GM23338 (cell line): ENCODE results near the gene RAB34. TPM values are rescaled to one million over a fixed set of nuclear protein-coding genes. Genes with fewer than 3 reads are reported as not detected.
A peak's percentile ranks its signal among the peaks of the same experiment; 100 is the strongest.

ENCODE experiments used
- ATAC-seq: fragments of 200-7000 bp; cut with Tn5 transposase; 3 replicates; pipeline ENCODE4 v1.9.1; 2020
- DNase-seq: peaks from one replicate; pipeline ENCODE4 v3.0.0-alpha.2; 2015; ENCODE audit warnings: low spot score
- H2AFZ ChIP-seq: fragments of 200-600 bp; sonication (generic); 2 replicates; pipeline ENCODE4 v1.8.0; 2016; ENCODE audit warnings: antibody characterized with exemption, mild to moderate bottlenecking, moderate library complexity
- H3F3A ChIP-seq: fragments of 200-600 bp; sonication (generic); replicated peaks from 2 replicates; pipeline ENCODE4 v1.8.0; 2017; ENCODE audit warnings: antibody characterized with exemption, mixed run types, low read depth
- H3K27ac ChIP-seq: fragments of 200-600 bp; sonication (generic); 2 replicates; pipeline ENCODE4 v1.6.1; 2016; ENCODE audit warnings: low read depth
- H3K27me3 ChIP-seq: fragments of 200-600 bp; sonication (generic); 2 replicates; pipeline ENCODE4 v1.8.0; 2016; ENCODE audit warnings: mild to moderate bottlenecking, mixed run types, moderate library complexity; ENCODE audit not compliant: insufficient read depth
- H3K36me3 ChIP-seq: fragments of 200-600 bp; sonication (generic); 2 replicates; pipeline ENCODE4 v1.8.0; 2016; ENCODE audit warnings: mild to moderate bottlenecking; ENCODE audit not compliant: insufficient read depth
- H3K4me1 ChIP-seq: fragments of 200-600 bp; sonication (generic); 2 replicates; pipeline ENCODE4 v1.8.0; 2016; ENCODE audit warnings: mild to moderate bottlenecking, moderate library complexity; ENCODE audit not compliant: insufficient read depth
- H3K4me2 ChIP-seq: fragments of 200-600 bp; sonication (generic); 2 replicates; pipeline ENCODE4 v1.7.1; 2017; ENCODE audit warnings: mixed run types
- H3K4me3 ChIP-seq: fragments of 200-600 bp; sonication (generic); 2 replicates; pipeline ENCODE4 v1.6.1; 2016; ENCODE audit warnings: mixed run types
- H3K79me2 ChIP-seq: fragments of 200-600 bp; sonication (generic); replicated peaks from 2 replicates; pipeline ENCODE4 v1.8.0; 2017; ENCODE audit warnings: mild to moderate bottlenecking; ENCODE audit not compliant: insufficient read depth
- H3K9me2 ChIP-seq: fragments of 200-600 bp; sonication (generic); 2 replicates; pipeline ENCODE4 v1.8.0; 2017; ENCODE audit not compliant: insufficient read depth
- H4K20me1 ChIP-seq: fragments of 200-600 bp; sonication (generic); replicated peaks from 2 replicates; pipeline ENCODE4 v1.8.0; 2017; ENCODE audit warnings: mild to moderate bottlenecking; ENCODE audit not compliant: insufficient read depth
- H3K27ac Mint-ChIP-seq: 2 replicates; pipeline ENCODE4 v1.8.0; 2020; ENCODE audit warnings: inconsistent platforms, mild to moderate bottlenecking, moderate library complexity, mixed read lengths
- H3K27me3 Mint-ChIP-seq: 3 replicates; pipeline ENCODE4 v1.8.0; 2022; ENCODE audit warnings: low read depth, mild to moderate bottlenecking, moderate library complexity, mixed read lengths, inconsistent platforms; ENCODE audit not compliant: insufficient read depth, poor library complexity
- H3K36me3 Mint-ChIP-seq: 3 replicates; pipeline ENCODE4 v1.8.0; 2021; ENCODE audit warnings: low read depth, mild to moderate bottlenecking, inconsistent platforms, moderate library complexity, mixed read lengths
- H3K4me1 Mint-ChIP-seq: 3 replicates; pipeline ENCODE4 v1.8.0; 2020; ENCODE audit warnings: mild to moderate bottlenecking, inconsistent platforms, mixed read lengths
- H3K4me3 Mint-ChIP-seq: 3 replicates; pipeline ENCODE4 v1.8.0; 2021; ENCODE audit warnings: moderate library complexity, mild to moderate bottlenecking, inconsistent platforms, mixed read lengths
- H3K9me3 Mint-ChIP-seq: 3 replicates; pipeline ENCODE4 v1.8.0; 2020; ENCODE audit warnings: moderate library complexity, mild to moderate bottlenecking, inconsistent platforms, mixed read lengths
- CREB1 ChIP-seq: fragments of 250-450 bp; sonication (Bioruptor Pico); IDR thresholded peaks from 2 replicates; pipeline ENCODE4 v1.5.0; 2020; ENCODE audit warnings: low read depth, mild to moderate bottlenecking, moderate library complexity
- CTCF ChIP-seq, 2 experiments: fragments of 200-600 bp in 1 of 2; sonication (generic) in 1 of 2; conservative IDR thresholded peaks; 2 replicates each; pipeline versions ENCODE4 v1.5.1 to v1.6.1; 2016 to 2017; ENCODE audit warnings: antibody characterized with exemption in 2 of 2, low read depth in 2 of 2, mild to moderate bottlenecking in 2 of 2, moderate library complexity in 1 of 2
- EZH2 ChIP-seq: fragments of 200-600 bp; sonication (generic); IDR thresholded peaks from one replicate; pipeline ENCODE4 v1.8.0; 2017; ENCODE audit warnings: antibody characterized with exemption, mild to moderate bottlenecking, low read depth; ENCODE audit not compliant: unreplicated experiment
- EZH2phosphoT487 ChIP-seq: fragments of 200-600 bp; sonication (generic); IDR thresholded peaks from one replicate; pipeline ENCODE4 v1.8.1; 2018; ENCODE audit warnings: antibody characterized with exemption; ENCODE audit not compliant: unreplicated experiment
- NANOG ChIP-seq: IDR thresholded peaks from 2 replicates; pipeline ENCODE4 v1.6.1; 2016; ENCODE audit warnings: antibody characterized with exemption, borderline replicate concordance
- POLR2AphosphoS5 ChIP-seq: IDR thresholded peaks from 2 replicates; pipeline ENCODE4 v1.6.1; 2016; ENCODE audit warnings: antibody characterized with exemption, low read depth
- ZNF114 ChIP-seq: fragments of 250-450 bp; sonication (Bioruptor Pico); IDR thresholded peaks from 2 replicates; pipeline ENCODE4 v1.5.0; 2020; ENCODE audit warnings: mild to moderate bottlenecking, moderate library complexity
- ZNF331 ChIP-seq: fragments of 250-450 bp; sonication (Bioruptor Pico); IDR thresholded peaks from 2 replicates; pipeline ENCODE4 v1.5.0; 2020; ENCODE audit warnings: low read depth, mild to moderate bottlenecking, moderate library complexity
- polyA plus RNA-seq: library from polyadenylated mRNA; unstranded; fragments of >200 nt; fragmentation: Nextera tagmentation; extraction: Ambion mirVana; gene quantifications from 2 replicates; pipeline ENCODE4 v1.2.1, GENCODE V29; 2016
- total RNA-seq: library from RNA; depleted of rRNA; stranded (reverse); fragments of >200 nt; shearing (Covaris generic); gene quantifications from 2 replicates; pipeline ENCODE4 v1.2.3, GENCODE V29; 2014
- TF ChIP-seq, protein P1 (sequence below): IDR thresholded peaks from 2 replicates; pipeline ENCODE4 v1.6.1; 2016; ENCODE audit warnings: antibody characterized with exemption
- TF ChIP-seq, protein P2 (sequence below): fragments of 250-450 bp; sonication (Bioruptor Pico); IDR thresholded peaks from 2 replicates; pipeline ENCODE4 v1.5.0; 2020; ENCODE audit warnings: mild to moderate bottlenecking, moderate library complexity

The RAB34 gene
- total and polyA plus RNA-seq, 2 experiments from 2014 or later, result 184 to 394 TPM

DNA sequence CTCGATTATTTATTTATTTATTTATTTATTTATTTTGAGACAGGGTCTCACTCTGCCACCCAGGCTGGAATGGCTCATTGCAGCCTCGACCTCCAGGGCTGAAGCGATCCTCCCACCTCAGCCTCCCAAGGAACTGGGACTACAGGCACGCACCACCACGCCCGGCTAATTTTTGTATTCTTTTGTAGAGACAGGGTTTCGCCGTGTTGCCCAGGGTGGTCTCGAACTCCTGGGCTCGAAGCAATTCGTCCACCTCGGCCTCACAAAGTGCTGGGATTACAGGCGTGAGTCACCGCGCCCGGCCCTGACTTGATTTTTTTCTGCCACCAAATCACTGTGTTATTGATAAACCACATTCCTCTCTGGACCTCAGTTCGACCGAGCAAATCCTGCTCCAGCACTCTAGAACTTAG, 1.4 kb upstream of the RAB34 start:
- H3K27me3 ChIP-seq, result no peaks in the 10 kb centered on the region
- peak overlapping the region; percentile 98 for H3K4me3 ChIP-seq
- H3K9me2 ChIP-seq, result no peaks in the 10 kb centered on the region
- no peak for DNase-seq
- Mint-ChIP-seq H3K27me3 (peaks cover 28% of the 10 kb centered on the region), H3K27ac (peak overlapping the region; percentile 100), H3K4me1 (peaks cover 58% of the 10 kb centered on the region), H3K9me3 (peaks cover 5% of the 10 kb centered on the region), H3K36me3 (peaks cover 68% of the 10 kb centered on the region), H3K4me3 (peak overlapping the region; percentile 100)
- H3K36me3 ChIP-seq, result peaks cover 43% of the 10 kb centered on the region
- H3K4me1 ChIP-seq, result peaks cover 39% of the 10 kb centered on the region
- TF ChIP-seq CTCF (conservative IDR thresholded peaks at IDR 0.05; ENCODE audit: low read depth in 2 of 2) (no peak), EZH2 (no peak), ZNF114 (CRISPR knock-in tag) (no peak), CREB1 (CRISPR knock-in tag) (no peak)
- TF ChIP-seq, protein P1, sequence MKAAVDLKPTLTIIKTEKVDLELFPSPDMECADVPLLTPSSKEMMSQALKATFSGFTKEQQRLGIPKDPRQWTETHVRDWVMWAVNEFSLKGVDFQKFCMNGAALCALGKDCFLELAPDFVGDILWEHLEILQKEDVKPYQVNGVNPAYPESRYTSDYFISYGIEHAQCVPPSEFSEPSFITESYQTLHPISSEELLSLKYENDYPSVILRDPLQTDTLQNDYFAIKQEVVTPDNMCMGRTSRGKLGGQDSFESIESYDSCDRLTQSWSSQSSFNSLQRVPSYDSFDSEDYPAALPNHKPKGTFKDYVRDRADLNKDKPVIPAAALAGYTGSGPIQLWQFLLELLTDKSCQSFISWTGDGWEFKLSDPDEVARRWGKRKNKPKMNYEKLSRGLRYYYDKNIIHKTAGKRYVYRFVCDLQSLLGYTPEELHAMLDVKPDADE, result no peak
- no peak for ATAC-seq
- peak overlapping the region; percentile 98 for H3K27ac ChIP-seq
- peaks cover 31% of the 10 kb centered on the region for H4K20me1 ChIP-seq
- H2AFZ ChIP-seq, result no peak overlapping the region
- H3K79me2 ChIP-seq, result peaks cover 57% of the 10 kb centered on the region
- H3F3A ChIP-seq, result peaks cover 56% of the 10 kb centered on the region
- peak overlapping the region; percentile 84 for H3K4me2 ChIP-seq

GRCh38 chr17:28718333-28719020, 809 bp upstream of the RAB34 start:
- H3K27ac ChIP-seq, result peak overlapping the region; percentile 98
- Mint-ChIP-seq H3K27ac (peak overlapping the region; percentile 97), H3K4me1 (peaks cover 53% of the 10 kb centered on the region), H3K4me3 (peak overlapping the region; percentile 100), H3K27me3 (peaks cover 30% of the 10 kb centered on the region), H3K9me3 (peaks cover 5% of the 10 kb centered on the region), H3K36me3 (peaks cover 67% of the 10 kb centered on the region)
- H3K4me2 ChIP-seq, result peak overlapping the region; percentile 84
- no peak overlapping the region for H2AFZ ChIP-seq
- H3K9me2 ChIP-seq, result no peaks in the 10 kb centered on the region
- peaks cover 42% of the 10 kb centered on the region for H3K36me3 ChIP-seq
- no peaks in the 10 kb centered on the region for H3K27me3 ChIP-seq
- H3K4me1 ChIP-seq, result peaks cover 34% of the 10 kb centered on the region
- DNase-seq (peak; percentile 68), ATAC-seq (peak; percentile 5)
- peaks cover 31% of the 10 kb centered on the region for H4K20me1 ChIP-seq
- peaks cover 54% of the 10 kb centered on the region for H3K79me2 ChIP-seq
- peaks cover 56% of the 10 kb centered on the region for H3F3A ChIP-seq
- peak overlapping the region; percentile 98 for H3K4me3 ChIP-seq
- TF ChIP-seq, protein P1, result peak; percentile 63; the same call in 1 of the 2 replicates
- no peak for TF ChIP-seq EZH2phosphoT487
- no peak for TF ChIP-seq CREB1 (CRISPR knock-in tag)
- TF ChIP-seq, protein P2, sequence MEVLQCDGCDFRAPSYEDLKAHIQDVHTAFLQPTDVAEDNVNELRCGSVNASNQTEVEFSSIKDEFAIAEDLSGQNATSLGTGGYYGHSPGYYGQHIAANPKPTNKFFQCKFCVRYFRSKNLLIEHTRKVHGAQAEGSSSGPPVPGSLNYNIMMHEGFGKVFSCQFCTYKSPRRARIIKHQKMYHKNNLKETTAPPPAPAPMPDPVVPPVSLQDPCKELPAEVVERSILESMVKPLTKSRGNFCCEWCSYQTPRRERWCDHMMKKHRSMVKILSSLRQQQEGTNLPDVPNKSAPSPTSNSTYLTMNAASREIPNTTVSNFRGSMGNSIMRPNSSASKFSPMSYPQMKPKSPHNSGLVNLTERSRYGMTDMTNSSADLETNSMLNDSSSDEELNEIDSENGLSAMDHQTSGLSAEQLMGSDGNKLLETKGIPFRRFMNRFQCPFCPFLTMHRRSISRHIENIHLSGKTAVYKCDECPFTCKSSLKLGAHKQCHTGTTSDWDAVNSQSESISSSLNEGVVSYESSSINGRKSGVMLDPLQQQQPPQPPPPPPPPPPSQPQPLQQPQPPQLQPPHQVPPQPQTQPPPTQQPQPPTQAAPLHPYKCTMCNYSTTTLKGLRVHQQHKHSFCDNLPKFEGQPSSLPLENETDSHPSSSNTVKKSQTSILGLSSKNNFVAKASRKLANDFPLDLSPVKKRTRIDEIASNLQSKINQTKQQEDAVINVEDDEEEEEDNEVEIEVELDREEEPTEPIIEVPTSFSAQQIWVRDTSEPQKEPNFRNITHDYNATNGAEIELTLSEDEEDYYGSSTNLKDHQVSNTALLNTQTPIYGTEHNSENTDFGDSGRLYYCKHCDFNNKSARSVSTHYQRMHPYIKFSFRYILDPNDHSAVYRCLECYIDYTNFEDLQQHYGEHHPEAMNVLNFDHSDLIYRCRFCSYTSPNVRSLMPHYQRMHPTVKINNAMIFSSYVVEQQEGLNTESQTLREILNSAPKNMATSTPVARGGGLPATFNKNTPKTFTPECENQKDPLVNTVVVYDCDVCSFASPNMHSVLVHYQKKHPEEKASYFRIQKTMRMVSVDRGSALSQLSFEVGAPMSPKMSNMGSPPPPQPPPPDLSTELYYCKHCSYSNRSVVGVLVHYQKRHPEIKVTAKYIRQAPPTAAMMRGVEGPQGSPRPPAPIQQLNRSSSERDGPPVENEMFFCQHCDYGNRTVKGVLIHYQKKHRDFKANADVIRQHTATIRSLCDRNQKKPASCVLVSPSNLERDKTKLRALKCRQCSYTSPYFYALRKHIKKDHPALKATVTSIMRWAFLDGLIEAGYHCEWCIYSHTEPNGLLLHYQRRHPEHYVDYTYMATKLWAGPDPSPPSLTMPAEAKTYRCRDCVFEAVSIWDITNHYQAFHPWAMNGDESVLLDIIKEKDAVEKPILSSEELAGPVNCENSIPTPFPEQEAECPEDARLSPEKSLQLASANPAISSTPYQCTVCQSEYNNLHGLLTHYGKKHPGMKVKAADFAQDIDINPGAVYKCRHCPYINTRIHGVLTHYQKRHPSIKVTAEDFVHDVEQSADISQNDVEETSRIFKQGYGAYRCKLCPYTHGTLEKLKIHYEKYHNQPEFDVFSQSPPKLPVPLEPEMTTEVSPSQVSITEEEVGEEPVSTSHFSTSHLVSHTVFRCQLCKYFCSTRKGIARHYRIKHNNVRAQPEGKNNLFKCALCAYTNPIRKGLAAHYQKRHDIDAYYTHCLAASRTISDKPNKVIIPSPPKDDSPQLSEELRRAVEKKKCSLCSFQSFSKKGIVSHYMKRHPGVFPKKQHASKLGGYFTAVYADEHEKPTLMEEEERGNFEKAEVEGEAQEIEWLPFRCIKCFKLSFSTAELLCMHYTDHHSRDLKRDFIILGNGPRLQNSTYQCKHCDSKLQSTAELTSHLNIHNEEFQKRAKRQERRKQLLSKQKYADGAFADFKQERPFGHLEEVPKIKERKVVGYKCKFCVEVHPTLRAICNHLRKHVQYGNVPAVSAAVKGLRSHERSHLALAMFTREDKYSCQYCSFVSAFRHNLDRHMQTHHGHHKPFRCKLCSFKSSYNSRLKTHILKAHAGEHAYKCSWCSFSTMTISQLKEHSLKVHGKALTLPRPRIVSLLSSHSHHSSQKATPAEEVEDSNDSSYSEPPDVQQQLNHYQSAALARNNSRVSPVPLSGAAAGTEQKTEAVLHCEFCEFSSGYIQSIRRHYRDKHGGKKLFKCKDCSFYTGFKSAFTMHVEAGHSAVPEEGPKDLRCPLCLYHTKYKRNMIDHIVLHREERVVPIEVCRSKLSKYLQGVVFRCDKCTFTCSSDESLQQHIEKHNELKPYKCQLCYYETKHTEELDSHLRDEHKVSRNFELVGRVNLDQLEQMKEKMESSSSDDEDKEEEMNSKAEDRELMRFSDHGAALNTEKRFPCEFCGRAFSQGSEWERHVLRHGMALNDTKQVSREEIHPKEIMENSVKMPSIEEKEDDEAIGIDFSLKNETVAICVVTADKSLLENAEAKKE (CRISPR knock-in tag), result no peak
- TF ChIP-seq EZH2, result no peak
- TF ChIP-seq NANOG, result peak; percentile 8; the same call in 1 of the 2 replicates
- no peak for TF ChIP-seq ZNF114 (CRISPR knock-in tag)
- TF ChIP-seq POLR2AphosphoS5, result peak; percentile 51
- no peak for TF ChIP-seq ZNF331 (CRISPR knock-in tag)
